K562 (cell line): ENCODE results near the gene THAP9. TPM values are rescaled to one million over a fixed set of nuclear protein-coding genes. Genes with fewer than 3 reads are reported as not detected.
A peak's percentile ranks its signal among the peaks of the same experiment; 100 is the strongest.

Source experiments
- MYNN ChIP-seq, 2 experiments: sonication (generic); formaldehyde crosslinking in 1 of 2; IDR thresholded peaks; 2 replicates each; pipeline versions ENCODE4 v1.5.0 to v1.6.1; 2016 to 2020; ENCODE audit warnings: antibody characterized with exemption in 1 of 2, missing genetic modification reagents in 1 of 2
- NCOA4 ChIP-seq: fragments of 450-650 bp; IDR thresholded peaks from 2 replicates; pipeline ENCODE4 v1.6.1; 2018; ENCODE audit warnings: mild to moderate bottlenecking; ENCODE audit not compliant: partially characterized antibody
- NFE2 ChIP-seq: IDR thresholded peaks from 2 replicates; pipeline ENCODE4 v1.6.1; 2014; ENCODE audit warnings: antibody characterized with exemption, low read depth
- RBM34 ChIP-seq: fragments of 200-400 bp; formaldehyde crosslinking; IDR thresholded peaks from 2 replicates; pipeline ENCODE4 v1.6.1; 2018; ENCODE audit warnings: low read length, borderline replicate concordance; ENCODE audit not compliant: insufficient read depth
- SIN3A ChIP-seq, 2 experiments: fragments of 150-350 bp in 1 of 2; IDR thresholded peaks; 2 replicates each; pipeline ENCODE4 v1.6.1; 2011 to 2016; ENCODE audit warnings: borderline replicate concordance in 2 of 2, low read depth in 2 of 2, low read length in 2 of 2, mild to moderate bottlenecking in 2 of 2, moderate library complexity in 2 of 2; ENCODE audit not compliant: control insufficient read depth in 1 of 2
- SIX5 ChIP-seq, 2 experiments: IDR thresholded peaks; 2 replicates each; pipeline ENCODE4 v1.6.1; 2011; ENCODE audit warnings: low read length in 2 of 2, borderline replicate concordance in 1 of 2, low read depth in 1 of 2, mild to moderate bottlenecking in 1 of 2, moderate library complexity in 1 of 2; ENCODE audit not compliant: insufficient read depth in 1 of 2
- SMARCE1 ChIP-seq: fragments of 450-650 bp; IDR thresholded peaks from 2 replicates; pipeline ENCODE4 v1.7.1; 2016; ENCODE audit warnings: mild to moderate bottlenecking
- TCF3 ChIP-seq: sonication (generic); formaldehyde crosslinking; IDR thresholded peaks from 2 replicates; pipeline ENCODE4 v1.4.0; 2020; ENCODE audit warnings: mild to moderate bottlenecking, missing genetic modification reagents
- polyA plus RNA-seq, 8 experiments: library from polyadenylated mRNA; depleted of rRNA in 4 of 8; stranded (reverse) in 5 of 8; unstranded in 3 of 8; fragments of >200 nt; fragmentation: Nextera tagmentation in 2 of 8; fragmentation: Illumina TruSeq in 1 of 8; extraction: Ambion mirVana in 2 of 8; extraction: Trizol in 1 of 8; gene quantifications; 2 replicates each; pipeline versions ENCODE4 v1.2.1 to v1.2.3, GENCODE V29; 2011 to 2014; ENCODE audit warnings: inconsistent platforms in 1 of 8, missing spikeins in 1 of 8
- total RNA-seq, 7 experiments: library from RNA; depleted of rRNA in 6 of 7; stranded (reverse); fragments of >200 nt in 6 of 7; fragmentation: Illumina TruSeq in 2 of 7; extraction: Trizol in 2 of 7; gene quantifications; 2 replicates each; pipeline versions ENCODE4 v1.2.1 to v1.2.3, GENCODE V29; 2011 to 2021; ENCODE audit warnings: low replicate concordance in 1 of 7

THAP9 gene
- total and polyA plus RNA-seq, 9 of the 15 experiments (the other 6 are each of a cell fraction or from before 2014, with no cell fraction given) = 3.4 to 7.0 (median 5.4) TPM

GRCh38 chr4:82890901-82891706 lies 9.4 kb upstream of the THAP9 start, which contains the start of gene SEC31A (continued):
- TF ChIP-seq SIX5 (IDR thresholded peaks at IDR 0.05; ENCODE audit: borderline replicate concordance in 1 of 2, insufficient read depth in 1 of 2, low read depth in 1 of 2, low read length in 2 of 2) (peak in 1 of 2 experiments; percentile 16; a peak in 1 of 4 replicates), TCF3 (CRISPR knock-in tag) (peak; percentile 42), RBM34 (no peak), MYNN (IDR thresholded peaks at IDR 0.05) (no peak; the same call in none of the 2 replicates), MYNN (CRISPR knock-in tag; IDR thresholded peaks at IDR 0.05) (no peak), SMARCE1 (peak; percentile 35; the same call in 1 of the 2 replicates), NFE2 (no peak), SIN3A (IDR thresholded peaks at IDR 0.05; ENCODE audit: borderline replicate concordance in 2 of 2, control insufficient read depth in 1 of 2, low read depth in 2 of 2, low read length in 2 of 2) (peak; percentile 74 to 83; a peak in 2 of 4 replicates), NCOA4 (no peak)
